Liver (tissue), 9 donors: ENCODE data around the gene ACP7. TPM values are rescaled to one million over a fixed set of nuclear protein-coding genes. Genes with fewer than 3 reads are reported as not detected.

Source experiments
- DNase-seq: peaks from one replicate; pipeline ENCODE4 v3.0.0-alpha.2; 2017; ENCODE audit warnings: low spot score
- H3K27ac ChIP-seq, 2 donors: one replicate each; pipeline ENCODE4 v1.7.0; 2013; ENCODE audit warnings: inconsistent platforms in 2 of 2, low read length in 2 of 2, control low read depth in 1 of 2, low read depth in 1 of 2, mild to moderate bottlenecking in 1 of 2
- H3K27me3 ChIP-seq, 4 donors: one replicate each; pipeline versions ENCODE4 v1.6.1 to v1.7.0; 2013; ENCODE audit warnings: low read length in 3 of 4, inconsistent platforms in 1 of 4, mild to moderate bottlenecking in 1 of 4, moderate library complexity in 1 of 4; ENCODE audit not compliant: control insufficient read depth in 4 of 4, insufficient read depth in 4 of 4
- H3K36me3 ChIP-seq, 4 donors: one replicate each; pipeline versions ENCODE4 v1.6.1 to v1.7.0; 2013; ENCODE audit warnings: low read length in 3 of 4, mild to moderate bottlenecking in 3 of 4, low read depth in 1 of 4, moderate library complexity in 1 of 4; ENCODE audit not compliant: control insufficient read depth in 4 of 4, insufficient read depth in 3 of 4
- H3K4me1 ChIP-seq, 4 donors: one replicate each; pipeline versions ENCODE4 v1.6.1 to v1.7.0; 2013; ENCODE audit warnings: low read length in 3 of 4, mild to moderate bottlenecking in 3 of 4, moderate library complexity in 1 of 4; ENCODE audit not compliant: control insufficient read depth in 4 of 4, insufficient read depth in 4 of 4
- H3K4me3 ChIP-seq, 3 donors: one replicate each; pipeline versions ENCODE4 v1.6.1 to v1.7.0; 2013; ENCODE audit warnings: low read length in 3 of 3, control low read depth in 1 of 3, low read depth in 1 of 3, mild to moderate bottlenecking in 1 of 3
- H3K9ac ChIP-seq, 2 donors: one replicate each; pipeline ENCODE4 v1.7.0; 2013; ENCODE audit warnings: low read length in 2 of 2, mild to moderate bottlenecking in 2 of 2, moderate library complexity in 2 of 2, control low read depth in 1 of 2, low read depth in 1 of 2
- H3K9me3 ChIP-seq, 4 donors: one replicate each; pipeline versions ENCODE4 v1.6.1 to v1.7.0; 2013; ENCODE audit warnings: low read length in 3 of 4; ENCODE audit not compliant: control insufficient read depth in 4 of 4
- CTCF ChIP-seq: fragments of 150-350 bp; IDR thresholded peaks from 2 replicates; pipeline ENCODE4 v1.5.1; 2017; ENCODE audit warnings: improper control_type of control experiment, low read depth, low read length; ENCODE audit not compliant: missing input control
- FOXA2 ChIP-seq: IDR thresholded peaks from 2 replicates; pipeline ENCODE4 v1.6.1; 2016; ENCODE audit warnings: antibody characterized with exemption
- HNF4A ChIP-seq, 2 donors: conservative IDR thresholded peaks; 2 replicates each; pipeline ENCODE4 v1.6.1; 2016; ENCODE audit warnings: antibody characterized with exemption in 2 of 2, mild to moderate bottlenecking in 2 of 2
- NR2F2 ChIP-seq: IDR thresholded peaks from 2 replicates; pipeline ENCODE4 v1.6.1; 2016; ENCODE audit warnings: antibody characterized with exemption
- RAD21 ChIP-seq, 2 donors: IDR thresholded peaks; 2 replicates each; pipeline ENCODE4 v1.6.1; 2016; ENCODE audit warnings: antibody characterized with exemption in 2 of 2, mild to moderate bottlenecking in 2 of 2
- RXRA ChIP-seq, 2 donors: IDR thresholded peaks; 2 replicates each; pipeline ENCODE4 v1.6.1; 2017 to 2018; ENCODE audit warnings: antibody characterized with exemption in 2 of 2, mild to moderate bottlenecking in 1 of 2
- WGBS: extraction: QIAGEN DNeasy Blood & Tissue Kit; methylation state at CpG from one replicate; pipeline ENCODE4 v1.1.7; 2013; 5-methylcytosine and 5-hydroxymethylcytosine counted together
- polyA plus RNA-seq, 2 donors: library from polyadenylated mRNA; stranded (reverse) in 1 of 2; unstranded in 1 of 2; fragments of 200-250 nt in 1 of 2; fragments of >200 nt in 1 of 2; fragmentation: Nextera tagmentation in 1 of 2; extraction: Ambion mirVana in 1 of 2; gene quantifications; one replicate each; pipeline versions ENCODE4 v1.2.1 to v1.2.3, GENCODE V29; 2013 to 2015
- total RNA-seq, 2 donors: library from RNA; depleted of rRNA; stranded (reverse); fragments of >200 nt; gene quantifications; one replicate each; pipeline ENCODE4 v1.2.3, GENCODE V29; 2014
- TF ChIP-seq, protein P1 (sequence below): IDR thresholded peaks from 2 replicates; pipeline ENCODE4 v1.6.1; 2016; ENCODE audit warnings: antibody characterized with exemption
- TF ChIP-seq, protein P2 (sequence below): IDR thresholded peaks from 2 replicates; pipeline ENCODE4 v1.6.1; 2016; ENCODE audit warnings: antibody characterized with exemption, mild to moderate bottlenecking
- donor health status: healthy.
- donor health status: healthy.
- donor health status: healthy.
- donor health status: healthy.
- donor health status: healthy.

ACP7 gene
- total and polyA plus RNA-seq, 4 donors = 0.05 TPM; not detected in 3

DNA sequence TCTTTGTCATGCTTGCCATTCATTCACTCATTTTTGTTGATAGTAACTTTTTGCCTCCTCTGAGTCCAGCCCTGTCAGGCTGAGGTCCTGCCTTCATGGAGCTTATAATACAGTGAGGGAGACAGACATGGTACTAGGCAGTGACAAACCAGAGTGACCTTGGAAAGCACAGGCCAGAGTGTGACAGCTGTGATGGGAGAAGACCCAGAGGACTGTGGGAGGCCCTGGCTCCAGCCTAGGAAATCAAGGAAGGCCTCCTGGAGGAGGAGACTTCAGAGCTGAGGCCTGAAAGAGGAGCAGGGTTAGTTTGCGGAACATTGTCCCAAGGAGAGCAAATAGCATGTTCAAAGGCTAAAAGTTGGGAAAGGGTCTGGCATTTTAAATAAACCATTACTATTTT, 61.9 kb downstream of the ACP7 start:
- WGBS = 97% methylated on average over 1 of the region's 1 CpG
- no peaks in the 10 kb centered on the region for H3K9me3 ChIP-seq
- H3K4me1 ChIP-seq = peaks cover 9 to 26% (median 19%) of the 10 kb centered on the region in 4 donors
- H3K27me3 ChIP-seq = no peaks in the 10 kb centered on the region
- H3K36me3 ChIP-seq = no peaks in the 10 kb centered on the region
- no peak for DNase-seq
- TF ChIP-seq CTCF = no peak
- H3K9ac ChIP-seq = no peak overlapping the region
- H3K4me3 ChIP-seq = no peak overlapping the region
- no peak overlapping the region for H3K27ac ChIP-seq

- TF ChIP-seq HNF4A (conservative IDR thresholded peaks at IDR 0.05) = no peak
- TF ChIP-seq, protein P1, sequence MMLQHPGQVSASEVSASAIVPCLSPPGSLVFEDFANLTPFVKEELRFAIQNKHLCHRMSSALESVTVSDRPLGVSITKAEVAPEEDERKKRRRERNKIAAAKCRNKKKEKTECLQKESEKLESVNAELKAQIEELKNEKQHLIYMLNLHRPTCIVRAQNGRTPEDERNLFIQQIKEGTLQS = no peak
- TF ChIP-seq FOXA2 = no peak
- TF ChIP-seq RAD21 (IDR thresholded peaks at IDR 0.05) = no peak
- no peak for TF ChIP-seq NR2F2
- TF ChIP-seq RXRA (IDR thresholded peaks at IDR 0.05) = no peak
- H3K27me3 ChIP-seq = no peaks in the 10 kb centered on the region
- H3K9me3 ChIP-seq = no peaks in the 10 kb centered on the region
- no peak overlapping the region for H3K9ac ChIP-seq
- 89% methylated on average over 7 of the region's 7 CpGs for WGBS
- no peak overlapping the region for H3K4me3 ChIP-seq
- H3K4me1 ChIP-seq = peaks cover 9 to 26% (median 19%) of the 10 kb centered on the region in 4 donors
- H3K27ac ChIP-seq = no peak overlapping the region
- no peak for DNase-seq
- no peaks in the 10 kb centered on the region for H3K36me3 ChIP-seq
Measured at GRCh38 chr19:39146686-39147450, 62.7 kb downstream of the ACP7 start.

DNA sequence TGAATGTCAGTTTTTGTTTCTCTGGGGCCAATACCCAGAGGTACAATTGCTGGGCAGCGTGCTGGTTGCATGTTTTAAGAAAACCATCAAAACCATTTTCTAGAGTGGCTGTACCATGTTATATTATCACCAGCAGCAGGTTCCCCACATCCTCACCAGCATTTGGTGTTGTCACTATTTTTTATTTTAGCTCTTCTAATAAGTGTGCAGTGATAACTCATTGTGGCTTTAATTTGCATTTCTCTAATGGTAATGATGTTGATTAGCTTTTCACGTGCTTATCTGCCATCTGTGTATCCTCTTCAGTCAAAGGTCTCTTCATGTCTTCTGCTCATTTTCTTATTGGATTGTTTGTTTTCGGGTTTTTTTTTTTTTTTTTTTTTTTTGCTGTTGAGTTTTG, 63.3 kb downstream of the ACP7 start:
- no peaks in the 10 kb centered on the region for H3K27me3 ChIP-seq

More for the DNA sequence above, 63.3 kb downstream of the ACP7 start:
- no peak overlapping the region for H3K27ac ChIP-seq
- TF ChIP-seq, protein P2, sequence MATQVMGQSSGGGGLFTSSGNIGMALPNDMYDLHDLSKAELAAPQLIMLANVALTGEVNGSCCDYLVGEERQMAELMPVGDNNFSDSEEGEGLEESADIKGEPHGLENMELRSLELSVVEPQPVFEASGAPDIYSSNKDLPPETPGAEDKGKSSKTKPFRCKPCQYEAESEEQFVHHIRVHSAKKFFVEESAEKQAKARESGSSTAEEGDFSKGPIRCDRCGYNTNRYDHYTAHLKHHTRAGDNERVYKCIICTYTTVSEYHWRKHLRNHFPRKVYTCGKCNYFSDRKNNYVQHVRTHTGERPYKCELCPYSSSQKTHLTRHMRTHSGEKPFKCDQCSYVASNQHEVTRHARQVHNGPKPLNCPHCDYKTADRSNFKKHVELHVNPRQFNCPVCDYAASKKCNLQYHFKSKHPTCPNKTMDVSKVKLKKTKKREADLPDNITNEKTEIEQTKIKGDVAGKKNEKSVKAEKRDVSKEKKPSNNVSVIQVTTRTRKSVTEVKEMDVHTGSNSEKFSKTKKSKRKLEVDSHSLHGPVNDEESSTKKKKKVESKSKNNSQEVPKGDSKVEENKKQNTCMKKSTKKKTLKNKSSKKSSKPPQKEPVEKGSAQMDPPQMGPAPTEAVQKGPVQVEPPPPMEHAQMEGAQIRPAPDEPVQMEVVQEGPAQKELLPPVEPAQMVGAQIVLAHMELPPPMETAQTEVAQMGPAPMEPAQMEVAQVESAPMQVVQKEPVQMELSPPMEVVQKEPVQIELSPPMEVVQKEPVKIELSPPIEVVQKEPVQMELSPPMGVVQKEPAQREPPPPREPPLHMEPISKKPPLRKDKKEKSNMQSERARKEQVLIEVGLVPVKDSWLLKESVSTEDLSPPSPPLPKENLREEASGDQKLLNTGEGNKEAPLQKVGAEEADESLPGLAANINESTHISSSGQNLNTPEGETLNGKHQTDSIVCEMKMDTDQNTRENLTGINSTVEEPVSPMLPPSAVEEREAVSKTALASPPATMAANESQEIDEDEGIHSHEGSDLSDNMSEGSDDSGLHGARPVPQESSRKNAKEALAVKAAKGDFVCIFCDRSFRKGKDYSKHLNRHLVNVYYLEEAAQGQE = no peak
- WGBS = 82% methylated on average over 3 of the region's 3 CpGs
- no peaks in the 10 kb centered on the region for H3K9me3 ChIP-seq
- H3K9ac ChIP-seq = no peak overlapping the region
- H3K4me3 ChIP-seq = no peak overlapping the region
- no peak for DNase-seq
- peaks cover 9 to 24% (median 18%) of the 10 kb centered on the region in 4 donors for H3K4me1 ChIP-seq
- no peaks in the 10 kb centered on the region for H3K36me3 ChIP-seq
